Esophagus muscularis mucosa (tissue), 4 donors: ENCODE measurements around the gene HTT. TPM values are rescaled to one million over a fixed set of nuclear protein-coding genes. Genes with fewer than 3 reads are reported as not detected.

ENCODE experiments used
- DNase-seq: peaks from one replicate; pipeline ENCODE4 v3.0.0-alpha.2; 2017; ENCODE audit errors: extremely low spot score
- H3K27ac ChIP-seq, 4 donors: fragments of 200-600 bp; sonication (generic); replicated peaks in 1 of 4; 1 replicate in 3 of 4; 2 replicates in 1 of 4; pipeline ENCODE4 v1.5.1; 2016 to 2019; ENCODE audit warnings: mild to moderate bottlenecking in 1 of 4
- H3K27me3 ChIP-seq, 4 donors: fragments of 200-600 bp; sonication (generic); one replicate each; pipeline versions ENCODE4 v1.5.1 to v1.6.0; 2016 to 2019
- H3K36me3 ChIP-seq, 4 donors: fragments of 200-600 bp; sonication (generic); one replicate each; pipeline ENCODE4 v1.5.1; 2016 to 2019
- H3K4me1 ChIP-seq, 4 donors: fragments of 200-600 bp; sonication (generic); one replicate each; pipeline ENCODE4 v1.5.1; 2016 to 2019
- H3K4me3 ChIP-seq, 4 donors: fragments of 200-600 bp; sonication (generic); 1 replicate in 2 of 4; 2 replicates in 2 of 4; pipeline ENCODE4 v1.5.1; 2016 to 2019; ENCODE audit warnings: mild to moderate bottlenecking in 4 of 4, moderate library complexity in 1 of 4
- H3K9me3 ChIP-seq, 4 donors: fragments of 200-600 bp; sonication (generic); 1 replicate in 3 of 4; 2 replicates in 1 of 4; pipeline ENCODE4 v1.5.1; 2016 to 2019
- EP300 ChIP-seq: sonication (generic); formaldehyde crosslinking; IDR thresholded peaks from one replicate; pipeline ENCODE4 v1.6.1; 2017; ENCODE audit warnings: antibody characterized with exemption
- POLR2A ChIP-seq: fragments of 450-650 bp; IDR thresholded peaks from one replicate; pipeline ENCODE4 v1.6.1; 2017; ENCODE audit warnings: antibody characterized with exemption, moderate library complexity, mild to moderate bottlenecking, low read depth
- POLR2AphosphoS5 ChIP-seq, 2 donors: sonication (generic); formaldehyde crosslinking; IDR thresholded peaks; one replicate each; pipeline ENCODE4 v1.6.1; 2017; ENCODE audit warnings: antibody characterized with exemption in 2 of 2
- WGBS: methylation state at CpG from one replicate; pipeline ENCODE4 v1.1.5; 2018; 5-methylcytosine and 5-hydroxymethylcytosine counted together
- intact Hi-C: fragments of 100-400 bp; cut with DNase I; formaldehyde crosslinking; loops from one replicate; pipeline ENCODE4 v1.15.1; 2023
- total RNA-seq, 4 donors: library from RNA; depleted of rRNA; stranded (reverse); fragments of >200 nt; gene quantifications; one replicate each; pipeline versions ENCODE4 v1.1.0 to v1.2.1, GENCODE V29; 2016
- TF ChIP-seq, protein P1 (sequence below), 3 experiments: fragments of 200-600 bp in 2 of 3; fragments of 450-650 bp in 1 of 3; sonication (generic) in 2 of 3; IDR thresholded peaks; one replicate each; pipeline ENCODE4 v1.5.1; 2017 to 2019; ENCODE audit warnings: antibody characterized with exemption in 3 of 3, mild to moderate bottlenecking in 2 of 3, moderate library complexity in 1 of 3

Gene HTT
- total RNA-seq, 4 donors from 2014 or later: 30.2 to 65.7 (median 49.3) TPM

DNA sequence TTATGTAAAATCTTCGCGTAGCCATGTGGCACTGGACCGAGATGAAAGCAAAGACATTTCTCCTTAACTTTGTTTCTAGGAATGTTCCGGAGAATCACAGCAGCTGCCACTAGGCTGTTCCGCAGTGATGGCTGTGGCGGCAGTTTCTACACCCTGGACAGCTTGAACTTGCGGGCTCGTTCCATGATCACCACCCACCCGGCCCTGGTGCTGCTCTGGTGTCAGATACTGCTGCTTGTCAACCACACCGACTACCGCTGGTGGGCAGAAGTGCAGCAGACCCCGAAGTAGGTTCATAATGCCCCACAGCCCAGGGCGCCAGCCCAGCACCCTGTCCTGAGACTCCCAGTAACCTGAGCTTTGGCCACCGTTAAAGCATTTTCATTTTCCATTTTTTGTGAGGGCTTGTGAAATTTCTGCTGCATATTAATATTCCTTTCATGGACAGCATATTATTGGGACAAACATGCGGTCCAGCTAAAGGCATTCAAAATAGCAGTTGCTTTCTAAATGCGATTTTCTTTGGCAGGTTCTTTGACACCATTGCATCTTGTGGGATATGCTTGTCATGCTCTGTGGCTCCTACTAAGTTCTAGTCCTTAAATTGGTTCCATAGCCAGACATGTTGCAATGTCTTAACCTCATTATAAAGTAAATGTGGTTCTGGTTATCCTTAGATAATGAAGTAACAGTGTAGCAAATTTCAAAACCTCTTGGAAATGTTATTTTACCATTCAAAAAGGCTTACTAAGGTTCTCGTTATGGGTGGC is 125.4 kb downstream of the HTT start:
- H3K9me3 ChIP-seq: no peaks in the 10 kb centered on the region
- 92% methylated on average over 17 of the region's 17 CpGs for WGBS
- peaks cover 0 to 70% (median 52%) of the 10 kb centered on the region in 4 donors for H3K36me3 ChIP-seq
- DNase-seq: no peak
- peak overlapping the region; percentile 6 to 86 (median 54) for H3K27ac ChIP-seq
- TF ChIP-seq POLR2AphosphoS5 (IDR thresholded peaks at IDR 0.05) (peak in 1 of 2 donors; percentile 54), EP300 (no peak)
- H3K4me3 ChIP-seq: no peak overlapping the region
- intact Hi-C loops: loop anchor here (5.0 to 10.0 kb wide), 2 partner anchors 92 to 95 kb away; partner anchors contain the start of gene RGS12
- no peaks in the 10 kb centered on the region for H3K27me3 ChIP-seq
- peaks cover 14 to 60% (median 44%) of the 10 kb centered on the region in 4 donors for H3K4me1 ChIP-seq

DNA sequence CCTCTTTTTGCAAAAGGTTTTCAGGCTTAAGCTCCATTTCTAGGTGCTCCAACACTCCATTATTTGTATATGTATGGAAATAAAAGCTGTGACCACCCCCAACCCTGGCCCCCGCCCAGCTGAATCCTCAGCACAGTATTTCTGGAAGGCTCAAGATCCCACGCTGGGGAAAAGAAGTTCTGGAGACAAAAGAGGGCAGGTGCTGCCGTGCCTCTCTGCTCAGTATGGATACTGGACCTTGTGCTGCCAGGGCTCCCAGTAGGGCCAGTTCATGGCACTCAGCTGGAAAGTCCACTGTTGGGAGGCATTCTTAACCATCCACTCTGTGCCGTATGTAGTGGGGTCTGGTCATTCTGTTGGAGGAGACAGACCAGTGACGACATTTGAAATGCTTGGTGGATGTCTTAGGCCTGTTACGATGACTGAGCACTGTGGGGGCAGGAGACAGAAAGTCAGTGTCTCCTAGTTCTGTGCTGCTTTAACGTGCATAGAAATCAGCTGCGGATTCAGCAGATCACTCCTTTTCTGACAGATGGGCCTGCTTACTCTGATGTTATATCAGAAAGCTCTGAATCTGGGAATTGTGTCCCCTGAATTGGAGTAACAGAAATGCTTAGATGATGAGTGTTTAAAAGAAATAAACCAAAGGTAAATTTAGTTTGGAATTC is 126.1 kb downstream of the HTT start:
- no peak for DNase-seq
- intact Hi-C loops: loop anchor here (5.0 to 10.0 kb wide), 2 partner anchors 92 to 96 kb away; partner anchors contain the start of gene RGS12
- no peaks in the 10 kb centered on the region for H3K9me3 ChIP-seq
- no peak overlapping the region for H3K4me3 ChIP-seq
- H3K27ac ChIP-seq: peak overlapping the region; percentile 36 to 86 (median 72)
- H3K4me1 ChIP-seq: peaks cover 14 to 64% (median 47%) of the 10 kb centered on the region in 4 donors
- 82% methylated on average over 8 of the region's 8 CpGs for WGBS
- no peaks in the 10 kb centered on the region for H3K27me3 ChIP-seq
- TF ChIP-seq, protein P1, sequence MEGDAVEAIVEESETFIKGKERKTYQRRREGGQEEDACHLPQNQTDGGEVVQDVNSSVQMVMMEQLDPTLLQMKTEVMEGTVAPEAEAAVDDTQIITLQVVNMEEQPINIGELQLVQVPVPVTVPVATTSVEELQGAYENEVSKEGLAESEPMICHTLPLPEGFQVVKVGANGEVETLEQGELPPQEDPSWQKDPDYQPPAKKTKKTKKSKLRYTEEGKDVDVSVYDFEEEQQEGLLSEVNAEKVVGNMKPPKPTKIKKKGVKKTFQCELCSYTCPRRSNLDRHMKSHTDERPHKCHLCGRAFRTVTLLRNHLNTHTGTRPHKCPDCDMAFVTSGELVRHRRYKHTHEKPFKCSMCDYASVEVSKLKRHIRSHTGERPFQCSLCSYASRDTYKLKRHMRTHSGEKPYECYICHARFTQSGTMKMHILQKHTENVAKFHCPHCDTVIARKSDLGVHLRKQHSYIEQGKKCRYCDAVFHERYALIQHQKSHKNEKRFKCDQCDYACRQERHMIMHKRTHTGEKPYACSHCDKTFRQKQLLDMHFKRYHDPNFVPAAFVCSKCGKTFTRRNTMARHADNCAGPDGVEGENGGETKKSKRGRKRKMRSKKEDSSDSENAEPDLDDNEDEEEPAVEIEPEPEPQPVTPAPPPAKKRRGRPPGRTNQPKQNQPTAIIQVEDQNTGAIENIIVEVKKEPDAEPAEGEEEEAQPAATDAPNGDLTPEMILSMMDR (IDR thresholded peaks at IDR 0.05): no peak
- TF ChIP-seq POLR2AphosphoS5 (IDR thresholded peaks at IDR 0.05) (no peak), EP300 (no peak), POLR2A (no peak)
- H3K36me3 ChIP-seq: peaks cover 0 to 64% (median 44%) of the 10 kb centered on the region in 4 donors

DNA sequence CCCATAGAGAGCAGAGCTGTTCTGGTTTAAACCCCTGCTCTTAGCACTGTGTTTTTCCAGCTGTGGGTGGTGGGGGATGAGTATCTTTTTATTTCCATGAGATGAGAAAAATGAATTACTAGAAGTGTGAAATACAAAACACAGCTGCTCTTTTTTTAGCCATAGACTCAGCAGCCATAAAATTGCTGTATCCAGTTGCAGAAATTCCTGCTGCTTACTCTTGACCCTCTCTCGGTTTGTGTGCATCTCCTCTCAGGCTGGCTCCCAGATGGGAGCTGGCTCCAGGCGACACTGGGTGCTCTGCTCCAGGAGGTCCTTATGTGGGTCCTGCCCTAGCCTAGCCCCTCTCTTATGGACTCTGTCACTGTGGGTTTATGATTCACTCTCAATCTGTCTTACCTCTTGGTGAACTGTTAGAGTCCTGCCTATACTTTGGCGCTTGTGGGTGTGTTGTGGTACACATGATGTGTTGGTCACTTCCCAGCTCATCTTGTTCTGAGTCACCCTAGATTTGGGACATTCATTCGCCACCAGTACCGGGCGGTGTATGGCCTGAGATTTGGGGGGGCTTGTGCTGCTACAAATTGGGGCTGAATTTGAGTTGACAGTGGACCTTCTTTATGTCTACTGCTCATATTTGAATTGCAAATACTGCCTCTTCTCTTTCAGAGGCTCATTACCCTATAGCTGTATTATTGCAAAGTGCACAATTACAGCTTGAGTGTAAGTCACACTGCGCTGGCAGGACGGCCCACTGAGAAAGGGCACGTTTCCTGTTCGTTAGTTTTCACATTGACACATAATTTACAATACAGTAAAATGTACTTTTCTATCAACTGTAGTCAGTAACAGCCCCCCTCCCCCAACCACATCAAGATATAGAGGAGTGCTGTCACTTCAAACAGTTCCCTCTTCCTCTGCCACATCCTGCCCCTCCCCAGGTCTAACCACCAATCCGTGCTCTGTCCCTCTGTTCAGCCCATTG is 127.5 kb downstream of the HTT start:
- Histone ChIP-seq H3K4me1 (peaks cover 14 to 64% (median 49%) of the 10 kb centered on the region in 4 donors), H3K36me3 (peaks cover 0 to 60% (median 42%) of the 10 kb centered on the region in 4 donors), H3K9me3 (no peaks in the 10 kb centered on the region), H3K4me3 (no peak overlapping the region), H3K27ac (peak overlapping the region; percentile 68 to 86 (median 75)), H3K27me3 (no peaks in the 10 kb centered on the region)
- intact Hi-C loops: loop anchor here (5.0 to 10.0 kb wide), 2 partner anchors 90 to 97 kb away; partner anchors contain the start of gene RGS12
- DNase-seq: no peak
- no peak for TF ChIP-seq POLR2AphosphoS5 (IDR thresholded peaks at IDR 0.05)
- TF ChIP-seq POLR2A: no peak
- TF ChIP-seq EP300: no peak
- TF ChIP-seq, protein P1 (IDR thresholded peaks at IDR 0.05): no peak
- 68% methylated on average over 11 of the region's 11 CpGs for WGBS

DNA sequence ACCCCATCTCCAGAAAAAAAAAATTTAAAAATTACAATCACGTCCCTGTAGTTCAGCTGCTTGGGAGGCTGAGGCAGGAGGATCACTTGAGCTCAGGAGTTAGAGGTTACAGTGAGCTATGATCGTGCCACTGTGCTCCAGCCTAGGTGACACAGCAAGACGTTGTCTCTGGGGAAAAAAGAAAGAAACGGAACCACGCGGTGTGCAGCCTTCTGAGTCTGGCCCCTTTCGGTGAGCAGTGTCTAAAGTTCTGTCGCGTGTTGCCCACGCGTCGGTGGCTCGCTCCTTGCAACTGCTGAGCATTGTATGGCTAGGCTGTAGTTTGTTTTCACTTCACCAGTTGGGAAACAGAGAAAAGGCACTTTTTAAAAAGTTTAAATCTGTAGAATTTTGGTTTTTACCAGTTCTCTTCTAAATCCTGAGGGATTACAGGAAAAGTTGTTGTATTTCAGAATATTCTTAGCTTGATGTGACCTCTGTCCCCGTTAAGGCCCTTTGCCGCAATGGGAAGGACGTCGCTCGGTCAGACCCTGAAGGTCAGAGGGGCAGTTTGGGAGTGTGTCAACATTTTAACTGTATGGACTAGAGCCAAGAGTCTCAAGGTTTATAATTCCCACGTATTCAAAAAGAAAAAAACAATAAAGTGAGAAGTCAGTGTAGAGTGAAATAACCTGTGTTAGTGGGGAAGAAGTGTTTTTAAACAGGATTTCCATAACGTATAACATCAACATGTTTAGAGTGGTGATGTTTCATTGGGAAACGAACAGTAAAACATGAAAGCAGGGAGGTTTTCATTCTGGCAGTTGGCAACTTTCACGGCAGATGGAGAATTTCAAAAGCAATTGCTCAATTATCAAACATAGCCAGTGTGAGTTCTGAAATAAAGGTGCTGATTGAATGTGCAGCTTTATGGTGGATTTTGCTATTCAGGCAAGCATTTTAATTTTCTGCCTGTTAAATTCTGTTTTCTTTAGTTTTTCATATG is 128.6 kb downstream of the HTT start:
- intact Hi-C loops: loop anchor here (5.0 to 10.0 kb wide), 2 partner anchors 89 to 98 kb away; partner anchors contain the start of gene RGS12
- Histone ChIP-seq H3K27ac (peak overlapping the region; percentile 68 to 86 (median 75)), H3K27me3 (no peaks in the 10 kb centered on the region), H3K4me1 (peaks cover 14 to 72% (median 58%) of the 10 kb centered on the region in 4 donors), H3K9me3 (no peaks in the 10 kb centered on the region), H3K36me3 (peaks cover 0 to 60% (median 41%) of the 10 kb centered on the region in 4 donors), H3K4me3 (peak overlapping the region in 1 of 4 donors; percentile 9)
- TF ChIP-seq, protein P1 (IDR thresholded peaks at IDR 0.05): no peak
- TF ChIP-seq POLR2A: no peak
- no peak for TF ChIP-seq EP300
- TF ChIP-seq POLR2AphosphoS5 (IDR thresholded peaks at IDR 0.05): no peak
- 76% methylated on average over 22 of the region's 22 CpGs for WGBS
- DNase-seq: no peak
